Neural cell (in vitro differentiated cells): Measurements from ENCODE around the gene MFAP2. TPM values are rescaled to one million over a fixed set of nuclear protein-coding genes. Genes with fewer than 3 reads are reported as not detected.

Experiments used
- H2AFZ ChIP-seq: fragments of 200-600, 300-800 bp; sonication (generic), shearing (Covaris generic); 2 replicates; pipeline ENCODE4 v1.6.0; 2014; ENCODE audit warnings: low read depth, mild to moderate bottlenecking, antibody characterized with exemption, low read length, moderate library complexity
- H3F3A ChIP-seq: fragments of 200-600 bp; shearing (Covaris generic); 2 replicates; pipeline ENCODE4 v1.6.1; 2016; ENCODE audit warnings: mild to moderate bottlenecking, moderate library complexity, mixed read lengths, antibody characterized with exemption, low read length; ENCODE audit not compliant: insufficient read depth, poor library complexity, severe bottlenecking
- H3K27ac ChIP-seq: fragments of 200-600, 300-800 bp; sonication (generic), shearing (Covaris generic); 2 replicates; pipeline ENCODE4 v1.5.1; 2014; ENCODE audit warnings: mild to moderate bottlenecking, low read length, moderate library complexity
- H3K27me3 ChIP-seq: fragments of 300-800, 200-600 bp; sonication (generic), shearing (Covaris generic); 2 replicates; pipeline ENCODE4 v1.6.0; 2014; ENCODE audit warnings: mild to moderate bottlenecking, low read depth, low read length, moderate library complexity; ENCODE audit not compliant: insufficient read depth
- H3K36me3 ChIP-seq: fragments of 300-800, 200-600 bp; sonication (generic), shearing (Covaris generic); 2 replicates; pipeline ENCODE4 v1.5.1; 2014; ENCODE audit warnings: mild to moderate bottlenecking, antibody characterized with exemption, low read length, moderate library complexity; ENCODE audit not compliant: insufficient read depth
- H3K4me2 ChIP-seq: fragments of 300-800, 200-600 bp; sonication (generic), shearing (Covaris generic); 2 replicates; pipeline ENCODE4 v1.6.0; 2014; ENCODE audit warnings: mild to moderate bottlenecking, low read length
- H3K4me3 ChIP-seq: fragments of 300-800, 200-600 bp; sonication (generic), shearing (Covaris generic); 2 replicates; pipeline ENCODE4 v1.5.1; 2014; ENCODE audit warnings: mild to moderate bottlenecking, low read length, moderate library complexity
- H3K79me2 ChIP-seq: fragments of 200-600 bp; shearing (Covaris generic); replicated peaks from 2 replicates; pipeline ENCODE4 v1.6.0; 2014; ENCODE audit warnings: mild to moderate bottlenecking, low read length, moderate library complexity; ENCODE audit not compliant: insufficient read depth
- H3K9ac ChIP-seq: fragments of 300-800, 200-600 bp; sonication (generic), shearing (Covaris generic); 2 replicates; pipeline ENCODE4 v1.6.1; 2016; ENCODE audit warnings: mild to moderate bottlenecking, low read length, mixed read lengths
- H3K9me2 ChIP-seq: fragments of 200-600 bp; shearing (Covaris generic); 2 replicates; pipeline ENCODE4 v1.6.1; 2016; ENCODE audit warnings: mild to moderate bottlenecking, low read length, mixed read lengths; ENCODE audit not compliant: insufficient read depth
- H3K9me3 ChIP-seq: fragments of 200-600, 300-800 bp; sonication (generic), shearing (Covaris generic); 2 replicates; pipeline ENCODE4 v1.6.1; 2016; ENCODE audit warnings: mild to moderate bottlenecking, mixed run types, low read length, moderate library complexity, mixed read lengths
- H4K20me1 ChIP-seq: fragments of 200-600 bp; shearing (Covaris generic); 2 replicates; pipeline ENCODE4 v1.6.1; 2016; ENCODE audit warnings: mild to moderate bottlenecking, mixed run types; ENCODE audit not compliant: insufficient read depth
- CTCF ChIP-seq: fragments of 450-650 bp; IDR thresholded peaks from 2 replicates; pipeline ENCODE4 v1.5.1; 2014; ENCODE audit warnings: antibody characterized with exemption, mild to moderate bottlenecking, moderate library complexity; ENCODE audit not compliant: poor library complexity, severe bottlenecking
- EP300 ChIP-seq: fragments of 450-650 bp; conservative IDR thresholded peaks from 2 replicates; pipeline ENCODE4 v1.6.1; 2014; ENCODE audit warnings: antibody characterized with exemption, mild to moderate bottlenecking, moderate library complexity; ENCODE audit not compliant: poor library complexity, severe bottlenecking
- EZH2 ChIP-seq: fragments of 200-600, 300-800 bp; shearing (Covaris generic), sonication (generic); IDR thresholded peaks from 2 replicates; pipeline ENCODE4 v1.6.1; 2014; ENCODE audit warnings: antibody characterized with exemption, low read length, borderline replicate concordance, mild to moderate bottlenecking; ENCODE audit not compliant: insufficient read depth, poor library complexity, severe bottlenecking
- MXI1 ChIP-seq: fragments of 450-650 bp; conservative IDR thresholded peaks from 2 replicates; pipeline ENCODE4 v1.6.1; 2014; ENCODE audit warnings: antibody characterized with exemption, mild to moderate bottlenecking; ENCODE audit not compliant: poor library complexity, severe bottlenecking
- POLR2AphosphoS5 ChIP-seq: IDR thresholded peaks from 2 replicates; pipeline ENCODE4 v1.6.1; 2012
- RAD21 ChIP-seq: fragments of 450-650 bp; conservative IDR thresholded peaks from 2 replicates; pipeline ENCODE4 v1.6.1; 2014; ENCODE audit warnings: antibody characterized with exemption, mild to moderate bottlenecking, moderate library complexity
- SMC3 ChIP-seq: fragments of 450-650 bp; conservative IDR thresholded peaks from 2 replicates; pipeline ENCODE4 v1.6.1; 2014; ENCODE audit warnings: antibody characterized with exemption, mild to moderate bottlenecking, moderate library complexity; ENCODE audit not compliant: poor library complexity
- TAF1 ChIP-seq: IDR thresholded peaks from 2 replicates; pipeline ENCODE4 v1.6.1; 2012; ENCODE audit warnings: low read depth
- polyA plus RNA-seq: library from polyadenylated mRNA; depleted of rRNA; stranded (reverse); fragments of >200 nt; gene quantifications from 2 replicates; pipeline ENCODE4 v1.2.3, GENCODE V29; 2014
- TF ChIP-seq, protein P1 (sequence below): IDR thresholded peaks from 2 replicates; pipeline ENCODE4 v1.6.1; 2012; ENCODE audit warnings: borderline replicate concordance

The MFAP2 gene
- polyA plus RNA-seq, 1 donor from 2014 or later = 68.4 TPM

GRCh38 chr1:17017435-17017834 lies 37.0 kb upstream of the MFAP2 start:
- no peak overlapping the region for H3K27ac ChIP-seq
- no peak overlapping the region for H3K9ac ChIP-seq
- no peak overlapping the region for H3K4me3 ChIP-seq
- no peaks in the 10 kb centered on the region for H3F3A ChIP-seq
- no peak overlapping the region for H2AFZ ChIP-seq
- no peak overlapping the region for H3K4me2 ChIP-seq
- no peaks in the 10 kb centered on the region for H3K79me2 ChIP-seq
- TF ChIP-seq RAD21 (no peak), CTCF (no peak), SMC3 (no peak), POLR2AphosphoS5 (no peak), TAF1 (no peak)
- TF ChIP-seq, protein P1, sequence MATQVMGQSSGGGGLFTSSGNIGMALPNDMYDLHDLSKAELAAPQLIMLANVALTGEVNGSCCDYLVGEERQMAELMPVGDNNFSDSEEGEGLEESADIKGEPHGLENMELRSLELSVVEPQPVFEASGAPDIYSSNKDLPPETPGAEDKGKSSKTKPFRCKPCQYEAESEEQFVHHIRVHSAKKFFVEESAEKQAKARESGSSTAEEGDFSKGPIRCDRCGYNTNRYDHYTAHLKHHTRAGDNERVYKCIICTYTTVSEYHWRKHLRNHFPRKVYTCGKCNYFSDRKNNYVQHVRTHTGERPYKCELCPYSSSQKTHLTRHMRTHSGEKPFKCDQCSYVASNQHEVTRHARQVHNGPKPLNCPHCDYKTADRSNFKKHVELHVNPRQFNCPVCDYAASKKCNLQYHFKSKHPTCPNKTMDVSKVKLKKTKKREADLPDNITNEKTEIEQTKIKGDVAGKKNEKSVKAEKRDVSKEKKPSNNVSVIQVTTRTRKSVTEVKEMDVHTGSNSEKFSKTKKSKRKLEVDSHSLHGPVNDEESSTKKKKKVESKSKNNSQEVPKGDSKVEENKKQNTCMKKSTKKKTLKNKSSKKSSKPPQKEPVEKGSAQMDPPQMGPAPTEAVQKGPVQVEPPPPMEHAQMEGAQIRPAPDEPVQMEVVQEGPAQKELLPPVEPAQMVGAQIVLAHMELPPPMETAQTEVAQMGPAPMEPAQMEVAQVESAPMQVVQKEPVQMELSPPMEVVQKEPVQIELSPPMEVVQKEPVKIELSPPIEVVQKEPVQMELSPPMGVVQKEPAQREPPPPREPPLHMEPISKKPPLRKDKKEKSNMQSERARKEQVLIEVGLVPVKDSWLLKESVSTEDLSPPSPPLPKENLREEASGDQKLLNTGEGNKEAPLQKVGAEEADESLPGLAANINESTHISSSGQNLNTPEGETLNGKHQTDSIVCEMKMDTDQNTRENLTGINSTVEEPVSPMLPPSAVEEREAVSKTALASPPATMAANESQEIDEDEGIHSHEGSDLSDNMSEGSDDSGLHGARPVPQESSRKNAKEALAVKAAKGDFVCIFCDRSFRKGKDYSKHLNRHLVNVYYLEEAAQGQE = no peak
- no peaks in the 10 kb centered on the region for H3K9me2 ChIP-seq
- peaks cover 19% of the 10 kb centered on the region for H3K36me3 ChIP-seq
- H3K9me3 ChIP-seq = no peaks in the 10 kb centered on the region
- H4K20me1 ChIP-seq = no peaks in the 10 kb centered on the region
- H3K27me3 ChIP-seq = no peaks in the 10 kb centered on the region

GRCh38 chr1:17016317-17016661 lies 35.9 kb upstream of the MFAP2 start:
- H3K9ac ChIP-seq = no peak overlapping the region
- H4K20me1 ChIP-seq = no peaks in the 10 kb centered on the region
- no peaks in the 10 kb centered on the region for H3F3A ChIP-seq
- H3K4me2 ChIP-seq = no peak overlapping the region
- no peak overlapping the region for H2AFZ ChIP-seq
- H3K9me2 ChIP-seq = no peaks in the 10 kb centered on the region
- H3K36me3 ChIP-seq = peaks cover 17% of the 10 kb centered on the region
- no peaks in the 10 kb centered on the region for H3K27me3 ChIP-seq
- no peak overlapping the region for H3K27ac ChIP-seq
- no peaks in the 10 kb centered on the region for H3K9me3 ChIP-seq
- H3K79me2 ChIP-seq = no peaks in the 10 kb centered on the region
- TF ChIP-seq EP300 (no peak), EZH2 (no peak), TAF1 (no peak), SMC3 (no peak), POLR2AphosphoS5 (no peak), RAD21 (no peak), CTCF (no peak), MXI1 (no peak)
- TF ChIP-seq, protein P1 = no peak
- no peak overlapping the region for H3K4me3 ChIP-seq
